Heart left ventricle (tissue), 16 donors: Measurements from ENCODE around the gene UGT1A9. TPM values are rescaled to one million over a fixed set of nuclear protein-coding genes. Genes with fewer than 3 reads are reported as not detected.
"Not testable (repeated sequence)": the region's sequence is repeated elsewhere in the genome, so short reads cannot be mapped to it uniquely, and the experiment has no call there.

Source experiments
- ATAC-seq, 4 donors: fragments of 200-7000 bp; cut with Tn5 transposase; one replicate each; pipeline ENCODE4 v1.9.1; 2020 to 2022; ENCODE audit warnings: moderate library complexity in 4 of 4, mild to moderate bottlenecking in 3 of 4, moderate number of reproducible peaks in 1 of 4
- DNase-seq, 5 donors: peaks; one replicate each; pipeline ENCODE4 v3.0.0-alpha.2; 2020
- H3K27ac ChIP-seq, 12 donors: fragments of 200-600 bp; sonication (generic) in 4 of 12; one replicate each; pipeline versions ENCODE4 v1.5.0 to v1.8.0; 2016 to 2022; ENCODE audit warnings: mild to moderate bottlenecking in 2 of 12
- H3K27me3 ChIP-seq, 9 donors: fragments of 200-600 bp; sonication (generic) in 2 of 9; one replicate each; pipeline versions ENCODE4 v1.5.1 to v1.8.0; 2016 to 2022; ENCODE audit warnings: mild to moderate bottlenecking in 3 of 9
- H3K36me3 ChIP-seq, 9 donors: fragments of 200-600 bp; sonication (generic) in 2 of 9; one replicate each; pipeline versions ENCODE4 v1.5.0 to v1.8.0; 2018 to 2022; ENCODE audit warnings: mild to moderate bottlenecking in 2 of 9
- H3K4me1 ChIP-seq, 12 donors: fragments of 200-600 bp; sonication (generic) in 4 of 12; one replicate each; pipeline versions ENCODE4 v1.5.0 to v1.8.0; 2016 to 2022; ENCODE audit warnings: mild to moderate bottlenecking in 3 of 12
- H3K4me3 ChIP-seq, 12 donors: fragments of 200-600 bp; sonication (generic) in 4 of 12; one replicate each; pipeline versions ENCODE4 v1.5.0 to v1.8.0; 2017 to 2022; ENCODE audit warnings: mild to moderate bottlenecking in 9 of 12, moderate library complexity in 4 of 12
- H3K9me3 ChIP-seq, 12 donors: fragments of 200-600 bp; sonication (generic) in 4 of 12; one replicate each; pipeline versions ENCODE4 v1.5.0 to v1.8.0; 2016 to 2022; ENCODE audit warnings: mild to moderate bottlenecking in 1 of 12
- CTCF ChIP-seq, 12 donors: fragments of 200-600 bp; sonication (generic) in 4 of 12; IDR thresholded peaks; one replicate each; pipeline versions ENCODE4 v1.5.0 to v1.8.0; 2018 to 2022; ENCODE audit warnings: antibody characterized with exemption in 12 of 12, mild to moderate bottlenecking in 5 of 12
- POLR2A ChIP-seq, 2 donors: fragments of 450-650 bp; IDR thresholded peaks; one replicate each; pipeline ENCODE4 v1.6.1; 2017; ENCODE audit warnings: antibody characterized with exemption in 2 of 2, mild to moderate bottlenecking in 2 of 2, moderate library complexity in 2 of 2
- WGBS, 4 donors: extraction: QIAGEN DNeasy Blood & Tissue Kit in 2 of 4; methylation state at CpG; one replicate each; pipeline versions ENCODE4 v1.1.5 to v1.1.7; 2013 to 2018; 5-methylcytosine and 5-hydroxymethylcytosine counted together
- intact Hi-C, 10 donors: fragments of 100-400 bp; cut with DNase I; formaldehyde crosslinking; loops; one replicate each; pipeline versions ENCODE4 v1.11.1 to v1.14.2; 2022
- polyA plus RNA-seq, 2 donors: library from polyadenylated mRNA; stranded (reverse); fragments of 200-250 nt; gene quantifications; one replicate each; pipeline ENCODE4 v1.2.3, GENCODE V29; 2013
- total RNA-seq, 9 donors: library from RNA; depleted of rRNA in 2 of 9; stranded (reverse); fragments of >200 nt in 2 of 9; fragmentation: NEBNext Ultra II Directional in 3 of 9; extraction: Animal tissue kit (Norgen Biotek cat#: 25700) in 3 of 9; gene quantifications; one replicate each; pipeline versions ENCODE4 v1.1.0 to v1.2.4, GENCODE V29; 2016 to 2023
- donor health status: ischemic (EF 13 %, LVEDD 7.1; RV severe dilation, severe dysfunction).
- donor health status: healthy with polysubstance abuse.
- donor health status: DM: no; HTN: yes; CAD: no.
- donor health status: DM: no; HTN: no; CAD: no.
- donor health status: ischemic (EF 25% LVEDD 6.9; RV normal size, moderate dysfunction).
- donor health status: ischemic (EF 25% LVEDD 5.7; RV mildly dilated, moderate dysfunction).
- donor health status: healthy.
- donor health status: DM: yes; HTN: yes; CAD: no.
- donor health status: ischemic (EF 35%, LVEDD 5.7; RV mildly dilated, moderate dysfunction).
- donor health status: nonischemic (EF 11% LVEDD 7.7; RV severe dilation, severe dysfunction).
- donor health status: DM: yes; HTN: yes; CAD: no.
- donor health status: PGD.
- donor health status: ischemic (EF 29% LVEDD 5.4; RV normal size, mild dysfunction).
- donor health status: nonischemic (EF 23%, LVEDD 6.1; RV moderate dilation, normal function).

Gene UGT1A9
- total and polyA plus RNA-seq, 11 donors: not detected

GRCh38 chr2:233747283-233747544 lies 75.5 kb downstream of the UGT1A9 start:
- H3K4me1 ChIP-seq: no peaks in the 10 kb centered on the region
- TF ChIP-seq CTCF (IDR thresholded peaks at IDR 0.05): no peak
- TF ChIP-seq POLR2A (IDR thresholded peaks at IDR 0.05): no peak
- H3K27ac ChIP-seq: no peak overlapping the region
- H3K36me3 ChIP-seq: no peaks in the 10 kb centered on the region
- intact Hi-C loops: no loop called here
- no peak for ATAC-seq
- WGBS, 4 donors: 83 to 95% (median 87%) methylated on average over 6 of the region's 6 CpGs
- H3K4me3 ChIP-seq: no peak overlapping the region
- no peak for DNase-seq
- H3K27me3 ChIP-seq: peaks cover 0 to 3% (median 0%) of the 10 kb centered on the region in 9 donors
- peaks cover 0 to 3% (median 0%) of the 10 kb centered on the region in 12 donors for H3K9me3 ChIP-seq

GRCh38 chr2:233750689-233751088 lies 79.0 kb downstream of the UGT1A9 start:
- H3K9me3 ChIP-seq, ATAC-seq, intact Hi-C loops, H3K27ac ChIP-seq, DNase-seq, H3K4me1 ChIP-seq, H3K4me3 ChIP-seq, H3K27me3 ChIP-seq, H3K36me3 ChIP-seq: not testable (repeated sequence)
- WGBS, 4 donors: 60 to 69% (median 61%) methylated on average over 1 to 2 of the region's 2 CpGs

GRCh38 chr2:233751212-233752009 lies 79.7 kb downstream of the UGT1A9 start:
- H3K27me3 ChIP-seq, H3K4me1 ChIP-seq, ATAC-seq, H3K27ac ChIP-seq, H3K9me3 ChIP-seq, DNase-seq, H3K4me3 ChIP-seq, intact Hi-C loops, H3K36me3 ChIP-seq: not testable (repeated sequence)
- WGBS, 4 donors: 59 to 75% (median 70%) methylated on average over 2 of the region's 2 CpGs

- Histone ChIP-seq H3K27me3 (no peaks in the 10 kb centered on the region), H3K27ac (no peak overlapping the region), H3K4me3 (no peak overlapping the region), H3K36me3 (no peaks in the 10 kb centered on the region), H3K4me1 (no peaks in the 10 kb centered on the region), H3K9me3 (peaks cover 0 to 3% (median 0%) of the 10 kb centered on the region in 12 donors)
- DNase-seq: no peak
- intact Hi-C loops: no loop called here
- no peak for ATAC-seq
- TF ChIP-seq CTCF (IDR thresholded peaks at IDR 0.05) (no peak), POLR2A (IDR thresholded peaks at IDR 0.05) (no peak)
- 86 to 93% (median 90%) methylated on average over 39 to 44 of the region's 44 CpGs for WGBS, 4 donors
Observed at GRCh38 chr2:233754872-233755611, 83.3 kb downstream of the UGT1A9 start.

- DNase-seq (no peak), ATAC-seq (no peak)
- Histone ChIP-seq H3K27ac (no peak overlapping the region), H3K4me1 (no peaks in the 10 kb centered on the region), H3K9me3 (no peaks in the 10 kb centered on the region), H3K27me3 (no peaks in the 10 kb centered on the region), H3K4me3 (no peak overlapping the region), H3K36me3 (no peaks in the 10 kb centered on the region)
- TF ChIP-seq CTCF (IDR thresholded peaks at IDR 0.05) (no peak), POLR2A (IDR thresholded peaks at IDR 0.05) (no peak)
- intact Hi-C loops: no loop called here
- whole genome bisulfite sequencing, 4 donors: 70 to 81% (median 75%) methylated on average over 7 of the region's 7 CpGs
Observed at GRCh38 chr2:233756429-233757081, 84.9 kb downstream of the UGT1A9 start.
